Measurements from ENCODE around the gene SPG7.

SPG7 gene

GRCh38 chr16:89581045-89581695 lies 73.0 kb downstream of the SPG7 start:
- TF ChIP-seq YY1 (IDR thresholded peaks at IDR 0.05; ENCODE audit: low read depth) (no peak), TEAD4 (IDR thresholded peaks at IDR 0.05) (peak; percentile 71; the same call in 1 of the 2 replicates)

- TF ChIP-seq TEAD4 (IDR thresholded peaks at IDR 0.05) = no peak
- no peak for TF ChIP-seq TCF12 (IDR thresholded peaks at IDR 0.05; ENCODE audit: low read depth)
- no peak for TF ChIP-seq YY1 (IDR thresholded peaks at IDR 0.05; ENCODE audit: low read depth)
- no peak for TF ChIP-seq TAF1 (IDR thresholded peaks at IDR 0.05; ENCODE audit: low read depth)
- TF ChIP-seq NFIC (IDR thresholded peaks at IDR 0.05) = no peak
- TF ChIP-seq, protein P1, sequence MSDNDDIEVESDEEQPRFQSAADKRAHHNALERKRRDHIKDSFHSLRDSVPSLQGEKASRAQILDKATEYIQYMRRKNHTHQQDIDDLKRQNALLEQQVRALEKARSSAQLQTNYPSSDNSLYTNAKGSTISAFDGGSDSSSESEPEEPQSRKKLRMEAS (IDR thresholded peaks at IDR 0.05) = no peak
- TF ChIP-seq, protein P2, sequence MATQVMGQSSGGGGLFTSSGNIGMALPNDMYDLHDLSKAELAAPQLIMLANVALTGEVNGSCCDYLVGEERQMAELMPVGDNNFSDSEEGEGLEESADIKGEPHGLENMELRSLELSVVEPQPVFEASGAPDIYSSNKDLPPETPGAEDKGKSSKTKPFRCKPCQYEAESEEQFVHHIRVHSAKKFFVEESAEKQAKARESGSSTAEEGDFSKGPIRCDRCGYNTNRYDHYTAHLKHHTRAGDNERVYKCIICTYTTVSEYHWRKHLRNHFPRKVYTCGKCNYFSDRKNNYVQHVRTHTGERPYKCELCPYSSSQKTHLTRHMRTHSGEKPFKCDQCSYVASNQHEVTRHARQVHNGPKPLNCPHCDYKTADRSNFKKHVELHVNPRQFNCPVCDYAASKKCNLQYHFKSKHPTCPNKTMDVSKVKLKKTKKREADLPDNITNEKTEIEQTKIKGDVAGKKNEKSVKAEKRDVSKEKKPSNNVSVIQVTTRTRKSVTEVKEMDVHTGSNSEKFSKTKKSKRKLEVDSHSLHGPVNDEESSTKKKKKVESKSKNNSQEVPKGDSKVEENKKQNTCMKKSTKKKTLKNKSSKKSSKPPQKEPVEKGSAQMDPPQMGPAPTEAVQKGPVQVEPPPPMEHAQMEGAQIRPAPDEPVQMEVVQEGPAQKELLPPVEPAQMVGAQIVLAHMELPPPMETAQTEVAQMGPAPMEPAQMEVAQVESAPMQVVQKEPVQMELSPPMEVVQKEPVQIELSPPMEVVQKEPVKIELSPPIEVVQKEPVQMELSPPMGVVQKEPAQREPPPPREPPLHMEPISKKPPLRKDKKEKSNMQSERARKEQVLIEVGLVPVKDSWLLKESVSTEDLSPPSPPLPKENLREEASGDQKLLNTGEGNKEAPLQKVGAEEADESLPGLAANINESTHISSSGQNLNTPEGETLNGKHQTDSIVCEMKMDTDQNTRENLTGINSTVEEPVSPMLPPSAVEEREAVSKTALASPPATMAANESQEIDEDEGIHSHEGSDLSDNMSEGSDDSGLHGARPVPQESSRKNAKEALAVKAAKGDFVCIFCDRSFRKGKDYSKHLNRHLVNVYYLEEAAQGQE (IDR thresholded peaks at IDR 0.05; ENCODE audit: low read depth) = no peak
- TF ChIP-seq ZBTB7A (IDR thresholded peaks at IDR 0.05; ENCODE audit: low read depth) = no peak
- no peak for TF ChIP-seq CEBPB (IDR thresholded peaks at IDR 0.05)
- no peak for TF ChIP-seq USF1 (IDR thresholded peaks at IDR 0.05)
- no peak for TF ChIP-seq EP300 (IDR thresholded peaks at IDR 0.05; ENCODE audit: borderline replicate concordance)
- no peak for TF ChIP-seq EGR1 (IDR thresholded peaks at IDR 0.05)
- no peak for TF ChIP-seq RAD21 (IDR thresholded peaks at IDR 0.05; ENCODE audit: low read depth)
Measured at GRCh38 chr16:89581861-89582563, 73.8 kb downstream of the SPG7 start.

DNA sequence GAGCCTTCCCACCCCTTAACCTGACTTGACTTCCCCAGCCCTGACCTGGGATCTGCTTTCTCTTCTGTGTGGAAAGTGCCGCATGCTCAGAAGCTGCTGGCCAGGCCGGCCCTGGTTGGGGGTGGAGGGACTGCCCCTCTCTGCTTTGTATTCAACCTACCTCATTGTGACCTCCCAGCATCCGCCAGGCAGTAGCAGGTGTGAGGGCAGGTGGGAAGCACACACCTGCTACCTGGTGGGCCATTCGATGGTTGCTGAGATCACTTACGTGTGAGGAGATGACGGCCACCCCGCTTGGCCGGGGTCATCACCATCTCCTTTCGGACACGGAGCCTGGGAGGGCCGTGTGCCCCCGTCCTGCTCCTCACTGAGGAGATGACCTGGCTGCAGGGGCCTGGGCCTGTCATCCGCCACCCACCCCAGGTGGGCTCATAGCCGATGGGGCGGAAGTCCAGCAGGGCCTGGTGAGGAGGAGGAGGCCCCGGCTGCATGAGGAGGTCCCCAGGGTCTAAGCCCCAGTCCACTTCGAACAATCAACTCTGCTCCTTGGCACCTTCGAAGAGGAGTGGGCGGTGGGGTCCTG lies 74.5 kb downstream of the SPG7 start:
- TF ChIP-seq USF1 (IDR thresholded peaks at IDR 0.05) (no peak), NFIC (IDR thresholded peaks at IDR 0.05) (no peak), EP300 (IDR thresholded peaks at IDR 0.05; ENCODE audit: borderline replicate concordance) (no peak), ZBTB7A (IDR thresholded peaks at IDR 0.05; ENCODE audit: low read depth) (no peak), TEAD4 (IDR thresholded peaks at IDR 0.05) (no peak), EGR1 (IDR thresholded peaks at IDR 0.05) (no peak)

- TF ChIP-seq TAF1 (IDR thresholded peaks at IDR 0.05; ENCODE audit: low read depth) (no peak), FOXM1 (IDR thresholded peaks at IDR 0.05; ENCODE audit: borderline replicate concordance, low read depth) (no peak), YY1 (IDR thresholded peaks at IDR 0.05; ENCODE audit: low read depth) (no peak), TCF12 (IDR thresholded peaks at IDR 0.05; ENCODE audit: low read depth) (no peak), USF1 (IDR thresholded peaks at IDR 0.05) (no peak), TEAD4 (IDR thresholded peaks at IDR 0.05) (no peak), CREB1 (IDR thresholded peaks at IDR 0.05; ENCODE audit: low read depth) (no peak), ZBTB7A (IDR thresholded peaks at IDR 0.05; ENCODE audit: low read depth) (no peak), EP300 (IDR thresholded peaks at IDR 0.05; ENCODE audit: borderline replicate concordance) (no peak), CEBPB (IDR thresholded peaks at IDR 0.05) (no peak), RAD21 (IDR thresholded peaks at IDR 0.05; ENCODE audit: low read depth) (no peak), NFIC (IDR thresholded peaks at IDR 0.05) (no peak), EGR1 (IDR thresholded peaks at IDR 0.05) (no peak)
- TF ChIP-seq, protein P1 (IDR thresholded peaks at IDR 0.05) = no peak
- TF ChIP-seq, protein P2 (IDR thresholded peaks at IDR 0.05; ENCODE audit: low read depth) = no peak
Measured at GRCh38 chr16:89583197-89583894, 75.1 kb downstream of the SPG7 start.

Measured in Ishikawa (cell line).